Chondrocyte (in vitro differentiated cells): Measurements from ENCODE around the gene SMAP1. TPM values are rescaled to one million over a fixed set of nuclear protein-coding genes. Genes with fewer than 3 reads are reported as not detected.

ENCODE experiments used
- DNase-seq: peaks from one replicate; pipeline ENCODE4 v3.0.0; 2021; ENCODE audit warnings: mixed read lengths, low spot score
- H3K27ac Mint-ChIP-seq: one replicate; pipeline ENCODE4 v1.8.0; 2021; ENCODE audit warnings: mild to moderate bottlenecking, moderate library complexity, mixed read lengths; ENCODE audit not compliant: unreplicated experiment
- H3K27me3 Mint-ChIP-seq: 2 replicates; pipeline ENCODE4 v1.8.0; 2021; ENCODE audit warnings: low read depth, mixed read lengths
- H3K36me3 Mint-ChIP-seq: 2 replicates; pipeline ENCODE4 v1.8.0; 2021; ENCODE audit warnings: low read depth, mixed read lengths
- H3K4me1 Mint-ChIP-seq: 2 replicates; pipeline ENCODE4 v1.8.0; 2021; ENCODE audit warnings: low read depth, mild to moderate bottlenecking, mixed read lengths
- H3K4me3 Mint-ChIP-seq: one replicate; pipeline ENCODE4 v1.8.0; 2021; ENCODE audit warnings: mild to moderate bottlenecking, moderate library complexity, mixed read lengths; ENCODE audit not compliant: unreplicated experiment
- H3K9me3 Mint-ChIP-seq: 2 replicates; pipeline ENCODE4 v1.8.0; 2021; ENCODE audit warnings: low read depth, mixed read lengths
- total RNA-seq: library from RNA; stranded (reverse); gene quantifications from 3 replicates; pipeline ENCODE4 v1.2.1, GENCODE V29; 2021
- TF ChIP-seq, protein P1 (sequence below): fragments of 200-600 bp; sonication (generic); IDR thresholded peaks from 2 replicates; pipeline ENCODE4 v1.5.0; 2021; ENCODE audit warnings: antibody characterized with exemption, mild to moderate bottlenecking, moderate library complexity

SMAP1 gene
- total RNA-seq, 1 donor from 2014 or later = 27.2 TPM

GRCh38 chr6:70901324-70901723 lies 233.6 kb downstream of the SMAP1 start:
- Mint-ChIP-seq H3K9me3 (no peaks in the 10 kb centered on the region), H3K27ac (no peak overlapping the region), H3K4me3 (no peak overlapping the region), H3K27me3 (peaks cover 6% of the 10 kb centered on the region), H3K36me3 (no peaks in the 10 kb centered on the region), H3K4me1 (no peaks in the 10 kb centered on the region)
- no peak for DNase-seq
- TF ChIP-seq, protein P1, sequence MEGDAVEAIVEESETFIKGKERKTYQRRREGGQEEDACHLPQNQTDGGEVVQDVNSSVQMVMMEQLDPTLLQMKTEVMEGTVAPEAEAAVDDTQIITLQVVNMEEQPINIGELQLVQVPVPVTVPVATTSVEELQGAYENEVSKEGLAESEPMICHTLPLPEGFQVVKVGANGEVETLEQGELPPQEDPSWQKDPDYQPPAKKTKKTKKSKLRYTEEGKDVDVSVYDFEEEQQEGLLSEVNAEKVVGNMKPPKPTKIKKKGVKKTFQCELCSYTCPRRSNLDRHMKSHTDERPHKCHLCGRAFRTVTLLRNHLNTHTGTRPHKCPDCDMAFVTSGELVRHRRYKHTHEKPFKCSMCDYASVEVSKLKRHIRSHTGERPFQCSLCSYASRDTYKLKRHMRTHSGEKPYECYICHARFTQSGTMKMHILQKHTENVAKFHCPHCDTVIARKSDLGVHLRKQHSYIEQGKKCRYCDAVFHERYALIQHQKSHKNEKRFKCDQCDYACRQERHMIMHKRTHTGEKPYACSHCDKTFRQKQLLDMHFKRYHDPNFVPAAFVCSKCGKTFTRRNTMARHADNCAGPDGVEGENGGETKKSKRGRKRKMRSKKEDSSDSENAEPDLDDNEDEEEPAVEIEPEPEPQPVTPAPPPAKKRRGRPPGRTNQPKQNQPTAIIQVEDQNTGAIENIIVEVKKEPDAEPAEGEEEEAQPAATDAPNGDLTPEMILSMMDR = peak; percentile 52

DNA sequence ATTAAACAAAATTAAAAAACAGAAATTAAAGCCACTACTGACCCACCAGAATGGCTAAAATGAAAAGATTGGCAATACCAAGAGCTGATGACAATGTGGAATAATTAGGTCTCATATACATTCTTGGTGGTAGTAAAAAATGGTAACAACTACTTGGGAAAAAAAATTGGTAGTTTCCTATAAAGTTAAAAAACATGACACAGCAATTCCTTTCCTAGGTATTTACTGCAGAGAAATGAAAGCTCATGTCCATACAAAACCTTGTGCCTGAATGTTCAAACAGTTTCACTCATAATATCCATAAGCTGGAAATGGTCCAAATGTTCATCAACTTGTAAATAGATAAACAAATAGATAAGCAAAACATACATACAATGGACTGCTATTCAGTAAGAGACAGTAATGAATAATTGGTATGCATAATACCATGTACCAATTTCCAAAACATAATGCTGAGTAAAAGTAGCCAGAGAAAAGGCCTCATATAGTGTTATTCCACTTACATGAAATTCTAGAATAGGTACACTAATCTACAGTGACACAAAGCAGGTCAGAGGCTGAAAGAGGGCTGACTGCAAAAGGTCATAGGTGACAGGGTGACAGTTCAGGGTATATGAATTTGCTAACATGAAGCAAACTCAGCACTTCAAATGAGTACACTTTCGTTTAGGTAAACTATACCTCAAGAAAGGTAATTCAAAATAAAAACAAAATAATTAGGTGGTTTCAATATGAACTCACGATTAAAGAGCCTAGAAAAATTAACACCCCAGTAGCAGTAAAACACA lies 236.2 kb downstream of the SMAP1 start:
- DNase-seq = no peak
- Mint-ChIP-seq H3K4me1 (no peaks in the 10 kb centered on the region), H3K27ac (no peak overlapping the region), H3K36me3 (no peaks in the 10 kb centered on the region), H3K27me3 (peaks cover 6% of the 10 kb centered on the region), H3K9me3 (no peaks in the 10 kb centered on the region), H3K4me3 (no peak overlapping the region)
- TF ChIP-seq, protein P1 = no peak

- Mint-ChIP-seq H3K27me3 (peaks cover 12% of the 10 kb centered on the region), H3K4me1 (no peaks in the 10 kb centered on the region), H3K36me3 (no peaks in the 10 kb centered on the region), H3K9me3 (no peaks in the 10 kb centered on the region), H3K27ac (no peak overlapping the region), H3K4me3 (no peak overlapping the region)
- TF ChIP-seq, protein P1 = no peak
- DNase-seq = no peak
Observed at GRCh38 chr6:70905742-70906141, 238.1 kb downstream of the SMAP1 start.

Other genes with a start within 250 kb of the SMAP1 start
- gene SDHAF4, start 101.0 kb upstream of the SMAP1 start, total RNA-seq = 9.0 to 10.4 TPM (median 9.4 TPM) in 3 replicates